Measurements from ENCODE around the gene MCRIP2. TPM values are rescaled to one million over a fixed set of nuclear protein-coding genes. Genes with fewer than 3 reads are reported as not detected.

The MCRIP2 gene
- total and polyA plus RNA-seq, 9 of the 15 experiments (the other 6 are each of a cell fraction or from before 2014, with no cell fraction given) = 0.80 to 120 (median 35.2) TPM

DNA sequence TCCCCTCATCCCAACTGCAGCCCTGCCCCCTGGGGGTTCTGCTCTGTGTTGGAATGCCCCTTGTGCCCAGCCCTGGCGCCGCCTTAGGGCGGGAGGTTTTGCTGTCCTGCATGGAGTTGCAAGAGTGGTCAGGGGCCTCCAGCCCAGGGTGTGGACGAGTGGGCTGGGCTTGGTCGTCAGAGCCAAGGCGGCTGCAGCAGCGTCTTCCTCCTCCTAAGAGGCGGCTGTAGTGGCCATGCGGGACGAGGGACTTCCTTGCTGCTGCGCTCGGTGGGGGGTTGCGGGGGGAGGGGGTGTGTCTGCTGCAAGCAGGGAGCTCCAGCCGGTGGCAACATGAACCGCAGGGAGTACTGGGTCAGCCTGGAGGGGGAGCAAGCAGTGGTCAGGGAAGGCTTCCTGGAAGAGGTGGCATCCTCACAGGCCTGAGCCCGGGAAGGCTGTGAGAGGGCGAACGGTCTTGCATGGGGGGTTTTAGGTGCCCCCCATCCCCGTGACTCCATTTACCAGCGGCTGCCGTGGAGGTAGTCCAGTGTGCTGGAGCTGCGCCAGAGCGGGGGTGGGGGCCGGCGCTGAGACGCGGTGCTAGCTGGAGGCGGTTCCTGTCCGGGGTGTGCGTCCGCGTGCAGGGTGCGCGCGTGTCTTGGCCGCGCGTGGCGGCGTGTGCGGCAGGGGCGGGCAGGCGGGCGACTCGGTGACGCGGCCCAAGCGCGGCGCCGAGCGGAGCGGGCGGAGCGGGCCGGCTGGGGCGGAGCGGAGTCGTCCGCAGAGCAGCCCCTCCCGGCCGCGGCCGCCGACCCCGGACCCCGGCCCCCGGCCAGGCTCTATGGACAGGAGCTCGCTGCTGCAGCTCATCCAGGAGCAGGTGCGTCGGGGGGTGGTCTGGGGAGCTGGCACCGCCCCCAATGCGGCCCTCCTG lies 33.6 kb downstream of the MCRIP2 start, which contains the start of gene RHBDL1 (continued):
- TF ChIP-seq, protein P1, sequence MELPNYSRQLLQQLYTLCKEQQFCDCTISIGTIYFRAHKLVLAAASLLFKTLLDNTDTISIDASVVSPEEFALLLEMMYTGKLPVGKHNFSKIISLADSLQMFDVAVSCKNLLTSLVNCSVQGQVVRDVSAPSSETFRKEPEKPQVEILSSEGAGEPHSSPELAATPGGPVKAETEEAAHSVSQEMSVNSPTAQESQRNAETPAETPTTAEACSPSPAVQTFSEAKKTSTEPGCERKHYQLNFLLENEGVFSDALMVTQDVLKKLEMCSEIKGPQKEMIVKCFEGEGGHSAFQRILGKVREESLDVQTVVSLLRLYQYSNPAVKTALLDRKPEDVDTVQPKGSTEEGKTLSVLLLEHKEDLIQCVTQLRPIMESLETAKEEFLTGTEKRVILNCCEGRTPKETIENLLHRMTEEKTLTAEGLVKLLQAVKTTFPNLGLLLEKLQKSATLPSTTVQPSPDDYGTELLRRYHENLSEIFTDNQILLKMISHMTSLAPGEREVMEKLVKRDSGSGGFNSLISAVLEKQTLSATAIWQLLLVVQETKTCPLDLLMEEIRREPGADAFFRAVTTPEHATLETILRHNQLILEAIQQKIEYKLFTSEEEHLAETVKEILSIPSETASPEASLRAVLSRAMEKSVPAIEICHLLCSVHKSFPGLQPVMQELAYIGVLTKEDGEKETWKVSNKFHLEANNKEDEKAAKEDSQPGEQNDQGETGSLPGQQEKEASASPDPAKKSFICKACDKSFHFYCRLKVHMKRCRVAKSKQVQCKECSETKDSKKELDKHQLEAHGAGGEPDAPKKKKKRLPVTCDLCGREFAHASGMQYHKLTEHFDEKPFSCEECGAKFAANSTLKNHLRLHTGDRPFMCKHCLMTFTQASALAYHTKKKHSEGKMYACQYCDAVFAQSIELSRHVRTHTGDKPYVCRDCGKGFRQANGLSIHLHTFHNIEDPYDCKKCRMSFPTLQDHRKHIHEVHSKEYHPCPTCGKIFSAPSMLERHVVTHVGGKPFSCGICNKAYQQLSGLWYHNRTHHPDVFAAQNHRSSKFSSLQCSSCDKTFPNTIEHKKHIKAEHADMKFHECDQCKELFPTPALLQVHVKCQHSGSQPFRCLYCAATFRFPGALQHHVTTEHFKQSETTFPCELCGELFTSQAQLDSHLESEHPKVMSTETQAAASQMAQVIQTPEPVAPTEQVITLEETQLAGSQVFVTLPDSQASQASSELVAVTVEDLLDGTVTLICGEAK (IDR thresholded peaks at IDR 0.05) = 0 out of 2 replicates have a peak, but pooled peaks have one; percentile 19
- TF ChIP-seq, protein P1 (CRISPR knock-in tag; IDR thresholded peaks at IDR 0.05) = no peak
- TF ChIP-seq ZKSCAN1 (IDR thresholded peaks at IDR 0.05; ENCODE audit: low read depth, low read length) (no peak), ZNF224 (CRISPR knock-in tag; IDR thresholded peaks at IDR 0.05) (no peak), ZNF124 (CRISPR knock-in tag; IDR thresholded peaks at IDR 0.05) (no peak), CREB1 (IDR thresholded peaks at IDR 0.05) (no peak; the same call in 1 of the 2 replicates), CREB1 (CRISPR knock-in tag; IDR thresholded peaks at IDR 0.05) (0 out of 2 replicates have a peak, but pooled peaks have one; percentile 35), DDX20 (tag; IDR thresholded peaks at IDR 0.05; ENCODE audit: low read depth) (no peak), TEAD1 (CRISPR knock-in tag; IDR thresholded peaks at IDR 0.05) (0 out of 4 replicates have a peak, but pooled peaks of 1 of the 2 experiments have one; percentile 24)
- TF ChIP-seq, protein P2, sequence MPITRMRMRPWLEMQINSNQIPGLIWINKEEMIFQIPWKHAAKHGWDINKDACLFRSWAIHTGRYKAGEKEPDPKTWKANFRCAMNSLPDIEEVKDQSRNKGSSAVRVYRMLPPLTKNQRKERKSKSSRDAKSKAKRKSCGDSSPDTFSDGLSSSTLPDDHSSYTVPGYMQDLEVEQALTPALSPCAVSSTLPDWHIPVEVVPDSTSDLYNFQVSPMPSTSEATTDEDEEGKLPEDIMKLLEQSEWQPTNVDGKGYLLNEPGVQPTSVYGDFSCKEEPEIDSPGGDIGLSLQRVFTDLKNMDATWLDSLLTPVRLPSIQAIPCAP (CRISPR knock-in tag; IDR thresholded peaks at IDR 0.05; ENCODE audit: borderline replicate concordance) = no peak
- TF ChIP-seq, protein P3, sequence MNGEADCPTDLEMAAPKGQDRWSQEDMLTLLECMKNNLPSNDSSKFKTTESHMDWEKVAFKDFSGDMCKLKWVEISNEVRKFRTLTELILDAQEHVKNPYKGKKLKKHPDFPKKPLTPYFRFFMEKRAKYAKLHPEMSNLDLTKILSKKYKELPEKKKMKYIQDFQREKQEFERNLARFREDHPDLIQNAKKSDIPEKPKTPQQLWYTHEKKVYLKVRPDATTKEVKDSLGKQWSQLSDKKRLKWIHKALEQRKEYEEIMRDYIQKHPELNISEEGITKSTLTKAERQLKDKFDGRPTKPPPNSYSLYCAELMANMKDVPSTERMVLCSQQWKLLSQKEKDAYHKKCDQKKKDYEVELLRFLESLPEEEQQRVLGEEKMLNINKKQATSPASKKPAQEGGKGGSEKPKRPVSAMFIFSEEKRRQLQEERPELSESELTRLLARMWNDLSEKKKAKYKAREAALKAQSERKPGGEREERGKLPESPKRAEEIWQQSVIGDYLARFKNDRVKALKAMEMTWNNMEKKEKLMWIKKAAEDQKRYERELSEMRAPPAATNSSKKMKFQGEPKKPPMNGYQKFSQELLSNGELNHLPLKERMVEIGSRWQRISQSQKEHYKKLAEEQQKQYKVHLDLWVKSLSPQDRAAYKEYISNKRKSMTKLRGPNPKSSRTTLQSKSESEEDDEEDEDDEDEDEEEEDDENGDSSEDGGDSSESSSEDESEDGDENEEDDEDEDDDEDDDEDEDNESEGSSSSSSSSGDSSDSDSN (IDR thresholded peaks at IDR 0.05; ENCODE audit: borderline replicate concordance in 1 of 2, low read depth in 2 of 2, low read length in 2 of 2) = peak in 1 of 2 experiments; percentile 61; a peak in 1 of 4 replicates
- TF ChIP-seq, protein P4, sequence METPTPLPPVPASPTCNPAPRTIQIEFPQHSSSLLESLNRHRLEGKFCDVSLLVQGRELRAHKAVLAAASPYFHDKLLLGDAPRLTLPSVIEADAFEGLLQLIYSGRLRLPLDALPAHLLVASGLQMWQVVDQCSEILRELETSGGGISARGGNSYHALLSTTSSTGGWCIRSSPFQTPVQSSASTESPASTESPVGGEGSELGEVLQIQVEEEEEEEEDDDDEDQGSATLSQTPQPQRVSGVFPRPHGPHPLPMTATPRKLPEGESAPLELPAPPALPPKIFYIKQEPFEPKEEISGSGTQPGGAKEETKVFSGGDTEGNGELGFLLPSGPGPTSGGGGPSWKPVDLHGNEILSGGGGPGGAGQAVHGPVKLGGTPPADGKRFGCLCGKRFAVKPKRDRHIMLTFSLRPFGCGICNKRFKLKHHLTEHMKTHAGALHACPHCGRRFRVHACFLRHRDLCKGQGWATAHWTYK (CRISPR knock-in tag; IDR thresholded peaks at IDR 0.05) = peak; percentile 50; the same call in 1 of the 2 replicates
